ENCODE results near the gene RIPK4. TPM values are rescaled to one million over a fixed set of nuclear protein-coding genes. Genes with fewer than 3 reads are reported as not detected.

Gene RIPK4
- polyA plus RNA-seq, 3 donors, result 0.05 to 0.09 TPM; not detected in 1

GRCh38 chr21:41754479-41754891 lies 12.4 kb downstream of the RIPK4 start:
- H3K4me1 Mint-ChIP-seq, result peaks cover 20% of the 10 kb centered on the region
- intact Hi-C loops (cut with micrococcal nuclease), result no loop called here
- Histone ChIP-seq H4K20me1 (ENCODE audit: insufficient read depth, low read length) (no peaks in the 10 kb centered on the region), H3K4me2 (replicated peaks; ENCODE audit: extremely low read depth, low read length, poor library complexity, severe bottlenecking) (no peak overlapping the region), H3K27me3 (ENCODE audit: control insufficient read depth in 2 of 2, insufficient read depth in 2 of 2, low read length in 2 of 2) (no peaks in the 10 kb centered on the region), H3K27ac (ENCODE audit: low read depth in 1 of 2, low read length in 2 of 2) (no peak overlapping the region), H3K9ac (ENCODE audit: insufficient read depth, low read length, poor library complexity, severe bottlenecking) (no peak overlapping the region), H3K36me3 (replicated peaks in 1 of 2; ENCODE audit: control insufficient read depth in 1 of 2, insufficient read depth in 2 of 2, low read length in 2 of 2) (no peaks in the 10 kb centered on the region), H3K4me1 (ENCODE audit: control insufficient read depth in 1 of 2, insufficient read depth in 2 of 2, low read length in 2 of 2) (peaks cover 10 to 16% of the 10 kb centered on the region in 2 donors), H3K9me3 (replicated peaks in 1 of 2; ENCODE audit: control insufficient read depth in 1 of 2, insufficient read depth in 1 of 2, low read length in 2 of 2) (no peaks in the 10 kb centered on the region), H2AFZ (ENCODE audit: insufficient read depth, low read depth, low read length, poor library complexity, severe bottlenecking) (no peak overlapping the region), H3K79me2 (ENCODE audit: insufficient read depth, low read length) (no peaks in the 10 kb centered on the region), H3K4me3 (replicated peaks in 1 of 3; ENCODE audit: low read depth in 2 of 3, low read length in 3 of 3) (no peak overlapping the region)
- no peak overlapping the region for H3K27ac Mint-ChIP-seq
- no peak for TF ChIP-seq CTCF (IDR thresholded peaks at IDR 0.05)
- H3K36me3 Mint-ChIP-seq, result no peaks in the 10 kb centered on the region
- H3K4me3 Mint-ChIP-seq, result no peak overlapping the region
- WGBS (ENCODE audit: insufficient coverage), result 79% methylated on average over 10 of the region's 10 CpGs
- no peak for DNase-seq
- H3K9me3 Mint-ChIP-seq, result peaks cover 0 to 3% (median 0%) of the 10 kb centered on the region in 7 donors
- peaks cover 4 to 16% (median 5%) of the 10 kb centered on the region in 3 donors for H3K27me3 Mint-ChIP-seq (ENCODE audit: low read depth in 3 of 3)

GRCh38 chr21:41753006-41753898 lies 13.6 kb downstream of the RIPK4 start:
- Histone ChIP-seq H2AFZ (ENCODE audit: insufficient read depth, low read depth, low read length, poor library complexity, severe bottlenecking) (no peak overlapping the region), H3K4me1 (ENCODE audit: control insufficient read depth in 1 of 2, insufficient read depth in 2 of 2, low read length in 2 of 2) (peaks cover 9 to 14% of the 10 kb centered on the region in 2 donors), H4K20me1 (ENCODE audit: insufficient read depth, low read length) (no peaks in the 10 kb centered on the region), H3K9me3 (replicated peaks in 1 of 2; ENCODE audit: control insufficient read depth in 1 of 2, insufficient read depth in 1 of 2, low read length in 2 of 2) (no peaks in the 10 kb centered on the region), H3K27ac (ENCODE audit: low read depth in 1 of 2, low read length in 2 of 2) (no peak overlapping the region), H3K27me3 (ENCODE audit: control insufficient read depth in 2 of 2, insufficient read depth in 2 of 2, low read length in 2 of 2) (no peaks in the 10 kb centered on the region), H3K36me3 (replicated peaks in 1 of 2; ENCODE audit: control insufficient read depth in 1 of 2, insufficient read depth in 2 of 2, low read length in 2 of 2) (no peaks in the 10 kb centered on the region), H3K9ac (ENCODE audit: insufficient read depth, low read length, poor library complexity, severe bottlenecking) (no peak overlapping the region), H3K4me2 (replicated peaks; ENCODE audit: extremely low read depth, low read length, poor library complexity, severe bottlenecking) (no peak overlapping the region), H3K4me3 (replicated peaks in 1 of 3; ENCODE audit: low read depth in 2 of 3, low read length in 3 of 3) (no peak overlapping the region), H3K79me2 (ENCODE audit: insufficient read depth, low read length) (no peaks in the 10 kb centered on the region)
- no peak for TF ChIP-seq CTCF (IDR thresholded peaks at IDR 0.05)
- Mint-ChIP-seq H3K27me3 (ENCODE audit: low read depth in 3 of 3) (peaks cover 7 to 21% (median 11%) of the 10 kb centered on the region in 3 donors), H3K4me3 (no peak overlapping the region), H3K9me3 (peaks cover 0 to 3% (median 0%) of the 10 kb centered on the region in 7 donors), H3K27ac (peak overlapping the region in 1 of 7 donors; percentile 61), H3K36me3 (no peaks in the 10 kb centered on the region), H3K4me1 (peaks cover 17% of the 10 kb centered on the region)
- intact Hi-C loops (cut with micrococcal nuclease), result no loop called here
- WGBS (ENCODE audit: insufficient coverage), result 92% methylated on average over 8 of the region's 16 CpGs
- DNase-seq, result no peak
